Measurements from ENCODE around the gene ALK.

Gene ALK

GRCh38 chr2:29394311-29394980 is 526.9 kb downstream of the ALK start:
- in situ Hi-C loops (cut with HindIII; ENCODE audit: low sequenced_read_pairs): no loop called here

- in situ Hi-C loops (cut with HindIII; ENCODE audit: low sequenced_read_pairs): no loop called here
Observed at GRCh38 chr2:29393676-29394075, 527.7 kb downstream of the ALK start.

DNA sequence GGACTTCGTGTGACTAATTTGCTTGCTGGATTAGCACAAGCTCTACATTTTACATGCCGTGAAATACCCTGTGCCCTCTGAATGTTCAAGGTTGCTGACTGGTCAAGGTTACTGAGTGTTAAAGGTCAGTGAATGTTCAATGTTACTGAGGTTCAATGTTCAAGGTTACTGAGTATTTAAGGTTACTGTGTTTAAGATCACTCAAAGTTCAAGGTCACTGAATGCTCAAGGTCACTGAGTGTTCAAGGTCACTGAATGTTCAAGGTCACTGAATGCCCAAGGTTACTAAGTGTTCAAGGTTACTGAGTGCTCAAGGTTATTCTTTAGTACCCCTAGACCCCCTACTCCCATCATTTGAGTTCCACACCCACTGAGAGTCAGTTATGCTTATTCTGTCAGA is 528.6 kb downstream of the ALK start:
- in situ Hi-C loops (cut with HindIII; ENCODE audit: low sequenced_read_pairs): no loop called here

- in situ Hi-C loops (cut with HindIII; ENCODE audit: low sequenced_read_pairs): no loop called here
Observed at GRCh38 chr2:29390136-29390535, 531.2 kb downstream of the ALK start.

- in situ Hi-C loops (cut with HindIII; ENCODE audit: low sequenced_read_pairs): no loop called here
Observed at GRCh38 chr2:29389686-29390085, 531.7 kb downstream of the ALK start.

- in situ Hi-C loops (cut with HindIII; ENCODE audit: low sequenced_read_pairs): no loop called here
Observed at GRCh38 chr2:29388071-29388470, 533.3 kb downstream of the ALK start.

GRCh38 chr2:29382486-29382885 is 538.9 kb downstream of the ALK start:
- in situ Hi-C loops (cut with HindIII; ENCODE audit: low sequenced_read_pairs): no loop called here

- in situ Hi-C loops (cut with HindIII; ENCODE audit: low sequenced_read_pairs): no loop called here
Observed at GRCh38 chr2:29377788-29378187, 543.6 kb downstream of the ALK start.

DNA sequence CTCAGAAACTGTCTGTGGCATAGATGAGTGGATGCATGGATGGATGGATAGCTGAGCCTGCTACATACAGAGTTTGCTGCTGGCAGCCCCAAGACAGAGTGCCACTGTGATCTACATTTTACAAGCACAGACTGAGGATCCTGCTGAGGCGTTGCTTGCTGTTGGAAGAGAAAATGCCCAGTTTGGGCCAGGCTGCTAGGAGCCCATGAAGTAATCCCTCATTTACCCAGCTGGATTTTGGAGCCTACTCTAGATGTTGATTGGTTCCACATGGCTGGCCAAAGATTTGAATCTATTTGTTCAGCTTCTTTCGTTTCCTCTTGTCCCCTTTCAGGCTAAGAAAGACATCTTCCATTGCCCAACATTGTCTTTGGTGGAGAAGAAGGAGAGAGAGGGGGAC is 544.8 kb downstream of the ALK start:
- in situ Hi-C loops (cut with HindIII; ENCODE audit: low sequenced_read_pairs): no loop called here

- in situ Hi-C loops (cut with HindIII; ENCODE audit: low sequenced_read_pairs): no loop called here
Observed at GRCh38 chr2:29375843-29376242, 545.5 kb downstream of the ALK start.

DNA sequence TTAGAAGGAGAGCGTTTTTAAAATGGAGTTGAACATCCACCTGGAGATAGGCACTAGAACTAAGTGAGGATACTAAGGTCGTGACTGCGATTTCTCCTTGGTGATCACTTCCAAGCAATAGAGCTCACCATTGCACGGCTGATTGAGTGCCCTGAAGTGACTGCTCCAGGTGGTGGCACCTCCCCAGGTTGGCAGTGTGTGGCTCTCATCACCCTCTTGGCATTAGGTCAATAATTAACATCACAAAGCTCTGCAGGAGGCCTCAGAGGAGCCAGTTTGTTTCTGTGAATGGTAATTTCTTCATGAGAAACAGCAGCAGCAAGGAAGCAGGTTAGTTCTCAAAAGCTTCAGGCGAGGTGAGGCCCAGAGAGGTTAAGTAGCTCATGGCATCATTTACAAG is 546.6 kb downstream of the ALK start:
- in situ Hi-C loops (cut with HindIII; ENCODE audit: low sequenced_read_pairs): no loop called here

DNA sequence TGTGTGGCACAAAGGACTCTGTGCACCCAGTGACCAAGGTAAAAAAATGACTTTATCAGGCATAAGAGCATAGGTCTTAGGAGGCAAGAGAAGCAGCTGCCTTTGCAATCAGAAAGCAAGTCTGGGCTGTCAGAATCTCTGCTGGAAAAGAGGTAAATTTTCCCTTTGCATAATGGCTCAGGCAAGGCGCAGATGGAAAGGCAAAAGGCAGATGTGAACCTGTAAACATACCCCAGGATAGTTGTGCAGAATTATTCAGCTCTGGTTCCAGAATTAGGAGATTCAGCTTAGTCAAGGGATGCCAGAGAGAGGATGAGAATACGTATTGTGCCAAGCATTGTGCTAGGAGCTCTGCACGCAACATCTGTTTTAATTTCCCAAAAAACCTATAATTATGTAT is 547.5 kb downstream of the ALK start:
- in situ Hi-C loops (cut with HindIII; ENCODE audit: low sequenced_read_pairs): no loop called here

DNA sequence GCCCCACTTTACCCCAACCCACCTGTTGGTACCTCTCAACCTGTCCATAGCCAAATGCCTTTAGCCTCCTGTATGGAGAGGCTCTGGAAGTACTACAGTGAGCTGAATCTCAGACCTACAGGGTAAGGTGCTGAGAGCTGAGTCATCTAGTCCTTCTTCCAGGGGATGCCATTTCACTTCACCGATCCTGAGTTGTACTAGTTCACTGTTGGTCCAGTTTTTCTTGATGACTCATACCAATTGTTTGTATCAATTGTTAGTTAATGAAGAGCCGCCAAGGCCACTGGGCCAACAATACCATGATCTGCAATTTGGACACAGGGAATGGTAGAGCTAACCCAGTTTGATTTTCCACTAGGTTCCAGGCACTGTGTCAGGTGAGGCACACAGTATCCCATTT is 549.2 kb downstream of the ALK start:
- in situ Hi-C loops (cut with HindIII; ENCODE audit: low sequenced_read_pairs): no loop called here

DNA sequence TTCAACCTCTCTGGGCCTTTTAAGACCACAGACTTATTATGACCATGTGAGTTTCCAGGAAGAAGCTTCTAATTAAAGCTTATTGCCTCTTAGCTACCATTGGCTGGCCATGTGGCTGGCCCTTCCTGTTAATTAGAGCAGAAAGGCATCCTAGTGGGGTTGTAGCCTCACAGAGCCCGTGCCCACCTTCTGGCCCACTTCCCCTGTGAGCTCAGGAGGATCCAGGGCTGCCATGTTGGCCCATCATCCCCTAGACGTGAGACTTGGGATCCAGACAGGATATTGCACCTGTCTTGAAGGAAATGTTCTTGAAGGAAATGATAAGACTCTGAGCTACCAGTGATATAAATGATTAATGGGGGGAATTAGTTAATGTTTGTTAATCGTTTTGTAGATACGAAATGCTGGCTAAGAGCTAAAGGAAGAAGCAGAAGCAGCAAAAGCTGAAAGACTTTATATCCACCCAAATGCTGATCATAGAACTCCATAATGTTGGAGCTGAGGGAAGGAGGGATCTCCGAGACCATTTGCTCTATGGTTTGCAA is 550.7 kb downstream of the ALK start:
- in situ Hi-C loops (cut with HindIII; ENCODE audit: low sequenced_read_pairs): no loop called here

DNA sequence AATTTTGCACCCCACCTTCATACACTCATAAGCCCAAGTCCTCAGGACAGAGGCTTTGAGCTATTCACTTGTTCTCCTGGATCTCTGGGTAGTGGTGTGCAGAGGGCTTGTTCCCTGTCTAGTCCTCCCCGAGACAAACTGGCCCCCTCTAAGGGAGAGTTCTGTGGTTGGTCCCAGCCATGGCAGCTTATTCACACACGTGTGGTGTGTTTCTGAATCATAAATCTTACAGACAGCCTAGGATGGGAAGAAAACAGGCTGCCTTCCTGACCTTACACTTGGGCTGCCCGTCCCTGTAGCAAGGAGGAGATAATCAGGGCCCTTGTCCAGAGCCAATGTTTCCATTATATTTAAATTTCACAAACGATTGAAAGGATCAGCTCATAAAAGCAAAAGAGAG is 551.2 kb downstream of the ALK start:
- in situ Hi-C loops (cut with HindIII; ENCODE audit: low sequenced_read_pairs): no loop called here

GRCh38 chr2:29368659-29369040 is 552.7 kb downstream of the ALK start:
- in situ Hi-C loops (cut with HindIII; ENCODE audit: low sequenced_read_pairs): loop anchor here (5.0 kb wide), 1 partner anchor 49 kb away; no protein-coding TSS in a partner anchor

DNA sequence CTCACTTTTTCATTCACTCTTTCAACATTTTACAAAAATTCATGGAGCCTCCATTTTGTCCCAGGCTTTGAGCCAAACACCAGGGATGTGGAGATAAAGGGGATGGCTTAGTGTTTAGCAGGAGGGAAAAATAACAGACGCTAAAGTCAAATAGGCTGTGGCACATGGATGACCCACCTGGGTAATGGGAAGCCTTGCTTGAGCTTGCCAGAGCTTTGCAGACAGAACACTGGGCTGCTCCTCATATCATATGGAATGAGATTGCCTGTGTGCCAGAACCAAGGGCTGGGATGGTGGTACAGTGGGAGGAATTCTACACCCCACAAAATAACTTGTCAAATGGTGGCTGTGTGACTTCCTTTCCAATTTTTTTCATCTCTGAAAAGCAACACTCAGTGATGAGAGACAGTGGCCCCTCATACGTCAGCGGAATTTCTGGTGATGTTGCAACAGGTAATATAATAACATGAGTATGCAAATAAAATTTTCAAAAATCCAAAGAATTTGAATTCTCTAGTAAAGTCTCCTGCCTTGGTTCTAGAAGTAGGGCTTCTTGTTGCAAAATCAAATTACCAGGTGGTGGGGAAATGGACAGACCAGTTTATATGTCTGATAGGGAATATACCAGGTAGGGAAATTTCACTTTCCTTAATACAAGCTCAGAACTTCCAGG is 553.3 kb downstream of the ALK start:
- in situ Hi-C loops (cut with HindIII; ENCODE audit: low sequenced_read_pairs): loop anchor here (5.0 kb wide), 1 partner anchor 49 kb away; no protein-coding TSS in a partner anchor

- in situ Hi-C loops (cut with HindIII; ENCODE audit: low sequenced_read_pairs): no loop called here
Observed at GRCh38 chr2:29363111-29363510, 558.3 kb downstream of the ALK start.

DNA sequence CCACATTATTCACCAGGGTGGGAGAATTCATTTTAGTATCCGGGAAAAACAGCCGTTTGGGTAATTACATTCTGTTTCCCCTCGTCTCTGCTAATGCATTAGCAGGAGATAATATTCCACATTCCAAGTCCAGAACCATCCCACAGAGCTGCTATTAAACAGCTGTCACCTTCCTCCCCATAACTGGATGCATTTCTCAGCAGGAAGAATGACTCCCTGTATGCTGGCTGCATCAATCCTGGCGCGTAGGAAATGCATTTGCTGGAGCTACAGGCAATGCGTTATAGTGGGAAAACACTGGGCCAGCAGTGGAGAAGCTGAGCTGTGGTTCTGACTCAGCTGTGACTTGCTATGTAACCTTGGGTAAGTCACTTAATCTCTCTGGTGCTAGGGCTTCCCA is 560.2 kb downstream of the ALK start:
- in situ Hi-C loops (cut with HindIII; ENCODE audit: low sequenced_read_pairs): no loop called here

GRCh38 chr2:29360016-29360784 is 561.2 kb downstream of the ALK start:
- in situ Hi-C loops (cut with HindIII; ENCODE audit: low sequenced_read_pairs): no loop called here

DNA sequence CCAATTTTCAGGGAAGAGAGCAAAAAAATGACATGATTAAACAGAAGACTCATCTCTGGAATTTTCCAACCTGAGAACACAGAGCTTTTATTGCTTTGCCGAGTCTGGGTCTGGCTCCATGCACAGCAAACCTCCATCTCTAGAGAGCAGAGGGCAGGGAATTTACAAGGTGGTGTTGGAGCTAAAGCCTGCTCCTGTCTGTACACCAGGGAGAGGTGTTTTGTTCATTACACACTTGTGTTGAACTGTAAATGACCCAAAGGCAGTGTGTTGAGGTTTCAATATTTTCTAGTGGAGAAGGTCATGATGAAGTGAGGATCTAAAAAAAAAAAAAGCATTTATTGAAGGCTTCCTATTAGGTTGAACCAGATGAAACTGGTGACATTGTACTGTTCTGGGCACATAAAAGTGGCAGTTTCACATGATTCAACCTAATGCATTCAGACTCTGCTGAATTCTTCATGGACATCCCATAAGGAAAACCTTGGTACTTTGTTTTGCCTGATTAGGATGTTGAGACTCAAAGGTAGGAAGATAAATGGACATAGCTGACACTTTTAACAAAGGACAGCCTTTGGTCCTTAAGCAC is 567.9 kb downstream of the ALK start:
- in situ Hi-C loops (cut with HindIII; ENCODE audit: low sequenced_read_pairs): no loop called here
